GM12891 (cell line): Measurements from ENCODE around the gene COL20A1.

Experiments
- PAX5 ChIP-seq: IDR thresholded peaks from 2 replicates; pipeline ENCODE4 v1.6.1; 2011; ENCODE audit warnings: low read length, moderate library complexity, mild to moderate bottlenecking; ENCODE audit not compliant: insufficient read depth, severe bottlenecking
- POLR2A ChIP-seq: IDR thresholded peaks from 2 replicates; pipeline ENCODE4 v1.6.1; 2011; ENCODE audit warnings: low read depth, low read length, control low read depth
- POLR2AphosphoS5 ChIP-seq: IDR thresholded peaks from 2 replicates; pipeline ENCODE4 v1.6.1; 2011; ENCODE audit warnings: low read depth, low read length, control low read depth
- TAF1 ChIP-seq: IDR thresholded peaks from 2 replicates; pipeline ENCODE4 v1.6.1; 2011; ENCODE audit warnings: low read depth, low read length, control low read depth

- TF ChIP-seq POLR2A (no peak), TAF1 (no peak), POLR2AphosphoS5 (no peak), PAX5 (no peak)
Measured at GRCh38 chr20:63290677-63291472, 2.1 kb upstream of the COL20A1 start.
